Urothelium cell line (cell line): ENCODE results near the gene ISCA1.

Source experiments
- DNase-seq: peaks from one replicate; pipeline ENCODE4 v3.0.0; 2011; ENCODE audit warnings: low spot score, mixed read lengths
- FAIRE-seq: peaks from 2 replicates; lab custom pipeline; 2011; peaks lifted over from hg19 to GRCh38; lab: Jason Lieb, UNC

The ISCA1 gene

GRCh38 chr9:86238861-86239770 is 43.2 kb downstream of the ISCA1 start:
- FAIRE-seq, result no peak
- DNase-seq, result no peak

- DNase-seq (no peak), FAIRE-seq (no peak)
Measured at GRCh38 chr9:86230858-86231257, 51.5 kb downstream of the ISCA1 start.

- DNase-seq (no peak), FAIRE-seq (no peak)
Measured at GRCh38 chr9:86222667-86223066, 59.7 kb downstream of the ISCA1 start.

- FAIRE-seq (no peak), DNase-seq (no peak)
Measured at GRCh38 chr9:86219606-86220005, 62.7 kb downstream of the ISCA1 start.

- no peak for DNase-seq
- FAIRE-seq, result no peak
Measured at GRCh38 chr9:86217076-86217755, 65.1 kb downstream of the ISCA1 start.
